Body of pancreas (tissue), 4 donors: Measurements from ENCODE around the gene ARFGAP3. TPM values are rescaled to one million over a fixed set of nuclear protein-coding genes. Genes with fewer than 3 reads are reported as not detected.

Experiments
- ATAC-seq: fragments of 150-250 bp; one replicate; pipeline ENCODE4 v1.9.1; 2016
- DNase-seq, 4 donors: peaks; one replicate each; pipeline ENCODE4 v3.0.0-alpha.2; 2019
- H3K27ac ChIP-seq, 4 donors: fragments of 200-600 bp; sonication (generic); 1 replicate in 3 of 4; 2 replicates in 1 of 4; pipeline versions ENCODE4 v1.5.1 to v1.6.1; 2016 to 2019; ENCODE audit warnings: mild to moderate bottlenecking in 1 of 4, mixed read lengths in 1 of 4, moderate library complexity in 1 of 4
- H3K27me3 ChIP-seq, 2 donors: fragments of 200-600 bp; sonication (generic); one replicate each; pipeline ENCODE4 v1.6.0; 2016; ENCODE audit warnings: mild to moderate bottlenecking in 1 of 2
- H3K36me3 ChIP-seq, 2 donors: fragments of 200-600 bp; sonication (generic); replicated peaks in 1 of 2; 2 replicates each; pipeline ENCODE4 v1.5.1; 2016; ENCODE audit warnings: low read depth in 2 of 2; ENCODE audit not compliant: insufficient read depth in 1 of 2
- H3K4me1 ChIP-seq: fragments of 200-600 bp; sonication (generic); one replicate; pipeline ENCODE4 v1.6.0; 2016
- H3K4me3 ChIP-seq, 2 donors: fragments of 200-600 bp; sonication (generic); 1 replicate in 1 of 2; 2 replicates in 1 of 2; pipeline ENCODE4 v1.5.1; 2016 to 2019
- H3K9me3 ChIP-seq, 3 donors: fragments of 200-600 bp; sonication (generic); 1 replicate in 2 of 3; 2 replicates in 1 of 3; pipeline ENCODE4 v1.5.1; 2016
- CTCF ChIP-seq, 7 experiments: fragments of 450-650 bp in 4 of 7; fragments of 200-600 bp in 3 of 7; sonication (generic) in 3 of 7; IDR thresholded peaks; one replicate each; pipeline ENCODE4 v1.5.1; 2016 to 2019; ENCODE audit warnings: antibody characterized with exemption in 7 of 7
- POLR2A ChIP-seq, 3 donors: fragments of 450-650 bp; IDR thresholded peaks; one replicate each; pipeline ENCODE4 v1.6.1; 2016; ENCODE audit warnings: antibody characterized with exemption in 3 of 3, mild to moderate bottlenecking in 2 of 3
- WGBS, 2 donors: methylation state at CpG; one replicate each; pipeline ENCODE4 v1.1.5; 2017; 5-methylcytosine and 5-hydroxymethylcytosine counted together
- intact Hi-C: fragments of 100-400 bp; cut with DNase I; formaldehyde crosslinking; loops from one replicate; pipeline ENCODE4 v1.15.1; 2023
- total RNA-seq, 2 donors: library from RNA; depleted of rRNA; stranded (reverse); fragments of >200 nt; gene quantifications; one replicate each; pipeline ENCODE4 v1.1.0, GENCODE V29; 2016

ARFGAP3 gene
- total RNA-seq, 2 donors from 2014 or later, result 64.3 to 73.2 TPM

- Histone ChIP-seq H3K27me3 (no peaks in the 10 kb centered on the region), H3K27ac (peak overlapping the region in 3 of 4 donors; percentile 12 to 86 (median 80)), H3K9me3 (no peaks in the 10 kb centered on the region), H3K4me1 (peaks cover 63% of the 10 kb centered on the region), H3K4me3 (no peak overlapping the region), H3K36me3 (no peaks in the 10 kb centered on the region)
- TF ChIP-seq CTCF (IDR thresholded peaks at IDR 0.05) (no peak), POLR2A (IDR thresholded peaks at IDR 0.05) (no peak)
- DNase-seq (no peak), ATAC-seq (no peak)
- 78 to 79% methylated on average over 14 to 15 of the region's 15 CpGs for WGBS, 2 donors
- intact Hi-C loops, result no loop called here
Observed at GRCh38 chr22:42902875-42903510, 45.9 kb upstream of the ARFGAP3 start.

- WGBS, 2 donors, result 74 to 78% methylated on average over 13 to 14 of the region's 14 CpGs
- peak in 1 of 4 donors; percentile 25 for DNase-seq
- Histone ChIP-seq H3K27me3 (no peaks in the 10 kb centered on the region), H3K36me3 (no peaks in the 10 kb centered on the region), H3K4me1 (peaks cover 60% of the 10 kb centered on the region), H3K9me3 (no peaks in the 10 kb centered on the region), H3K27ac (peak overlapping the region in 3 of 4 donors; percentile 1 to 39 (median 3)), H3K4me3 (no peak overlapping the region)
- TF ChIP-seq POLR2A (IDR thresholded peaks at IDR 0.05), result no peak
- TF ChIP-seq CTCF (IDR thresholded peaks at IDR 0.05), result peak in 3 of 7 experiments; percentile 11 to 13 (median 13)
- ATAC-seq, result no peak
- intact Hi-C loops, result no loop called here
Observed at GRCh38 chr22:42901790-42902508, 44.9 kb upstream of the ARFGAP3 start.

DNA sequence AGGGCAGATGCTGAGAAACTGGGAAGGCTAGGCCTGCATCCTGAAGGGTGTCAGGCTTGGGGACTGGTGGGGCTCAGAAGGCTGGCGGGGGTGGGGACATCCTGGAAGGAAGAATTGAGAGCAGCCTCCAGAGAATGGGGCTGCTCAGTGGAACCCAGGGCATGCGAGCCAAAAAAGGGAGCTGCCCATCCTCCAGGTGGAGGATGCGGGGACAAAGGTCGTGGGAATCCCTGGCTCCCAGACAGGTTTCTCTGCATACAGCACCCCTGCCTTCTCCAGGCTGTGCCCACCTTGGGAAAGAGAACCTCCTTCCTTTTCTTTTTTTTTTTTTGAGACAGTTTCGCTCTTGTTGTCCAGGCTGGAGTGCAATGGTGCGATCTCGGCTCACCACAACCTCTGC lies 40.9 kb upstream of the ARFGAP3 start:
- intact Hi-C loops, result no loop called here
- ATAC-seq (no peak), DNase-seq (peak in 1 of 4 donors; percentile 20)
- Histone ChIP-seq H3K27ac (peak overlapping the region in 1 of 4 donors; percentile 96), H3K4me1 (peaks cover 70% of the 10 kb centered on the region), H3K27me3 (no peaks in the 10 kb centered on the region), H3K36me3 (no peaks in the 10 kb centered on the region), H3K9me3 (no peaks in the 10 kb centered on the region), H3K4me3 (no peak overlapping the region)
- TF ChIP-seq CTCF (IDR thresholded peaks at IDR 0.05), result no peak
- no peak for TF ChIP-seq POLR2A (IDR thresholded peaks at IDR 0.05)
- 87 to 89% methylated on average over 7 of the region's 7 CpGs for WGBS, 2 donors

- Histone ChIP-seq H3K36me3 (no peaks in the 10 kb centered on the region), H3K27me3 (no peaks in the 10 kb centered on the region), H3K4me1 (peaks cover 86% of the 10 kb centered on the region), H3K9me3 (no peaks in the 10 kb centered on the region), H3K27ac (peak overlapping the region; percentile 94 to 99 (median 96)), H3K4me3 (no peak overlapping the region)
- peak in 2 of 4 donors; percentile 58 to 64 for DNase-seq
- intact Hi-C loops, result no loop called here
- no peak for ATAC-seq
- TF ChIP-seq POLR2A (IDR thresholded peaks at IDR 0.05) (no peak), CTCF (IDR thresholded peaks at IDR 0.05) (no peak)
- WGBS, 2 donors, result 16 to 20% methylated on average over 9 of the region's 9 CpGs
Observed at GRCh38 chr22:42895541-42895981, 38.5 kb upstream of the ARFGAP3 start.
